Right lobe of liver (tissue), 4 donors: ENCODE results near the gene SUPT5H.

Experiments
- POLR2A ChIP-seq: fragments of 450-650 bp; IDR thresholded peaks from one replicate; pipeline ENCODE4 v1.6.1; 2017; ENCODE audit warnings: antibody characterized with exemption, mild to moderate bottlenecking
- TF ChIP-seq, protein P1 (sequence below), 4 donors: fragments of 200-600 bp in 3 of 4; fragments of 450-650 bp in 1 of 4; IDR thresholded peaks; one replicate each; pipeline versions ENCODE4 v1.5.1 to v1.8.0; 2016 to 2022; ENCODE audit warnings: antibody characterized with exemption in 4 of 4, mild to moderate bottlenecking in 2 of 4
- donor health status: DM: no; HTN: no; CAD: no.
- donor health status: DM: no; HTN: no; CAD: no.
- donor health status: DM: no; HTN: yes; CAD: no.

DNA sequence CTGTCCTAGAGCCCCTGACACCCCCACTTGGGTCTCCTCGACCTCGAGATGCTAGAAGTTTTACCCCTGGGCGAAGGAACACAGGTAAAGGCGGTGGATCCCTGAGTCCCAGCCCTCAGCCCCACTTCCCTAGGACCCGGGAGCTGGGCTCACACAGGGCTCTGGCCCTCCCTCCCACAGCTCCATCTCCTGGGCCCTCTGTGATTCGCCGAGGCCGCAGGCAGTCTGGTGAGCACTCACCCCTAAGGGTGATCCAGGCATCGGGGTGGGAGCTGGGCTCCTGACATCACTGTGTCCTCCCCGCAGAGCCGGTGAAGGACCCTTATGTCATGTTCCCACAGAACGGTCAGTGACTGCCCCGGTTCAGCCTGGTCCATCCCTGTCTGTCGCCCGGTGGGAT lies 24.6 kb upstream of the SUPT5H start:
- TF ChIP-seq, protein P1, sequence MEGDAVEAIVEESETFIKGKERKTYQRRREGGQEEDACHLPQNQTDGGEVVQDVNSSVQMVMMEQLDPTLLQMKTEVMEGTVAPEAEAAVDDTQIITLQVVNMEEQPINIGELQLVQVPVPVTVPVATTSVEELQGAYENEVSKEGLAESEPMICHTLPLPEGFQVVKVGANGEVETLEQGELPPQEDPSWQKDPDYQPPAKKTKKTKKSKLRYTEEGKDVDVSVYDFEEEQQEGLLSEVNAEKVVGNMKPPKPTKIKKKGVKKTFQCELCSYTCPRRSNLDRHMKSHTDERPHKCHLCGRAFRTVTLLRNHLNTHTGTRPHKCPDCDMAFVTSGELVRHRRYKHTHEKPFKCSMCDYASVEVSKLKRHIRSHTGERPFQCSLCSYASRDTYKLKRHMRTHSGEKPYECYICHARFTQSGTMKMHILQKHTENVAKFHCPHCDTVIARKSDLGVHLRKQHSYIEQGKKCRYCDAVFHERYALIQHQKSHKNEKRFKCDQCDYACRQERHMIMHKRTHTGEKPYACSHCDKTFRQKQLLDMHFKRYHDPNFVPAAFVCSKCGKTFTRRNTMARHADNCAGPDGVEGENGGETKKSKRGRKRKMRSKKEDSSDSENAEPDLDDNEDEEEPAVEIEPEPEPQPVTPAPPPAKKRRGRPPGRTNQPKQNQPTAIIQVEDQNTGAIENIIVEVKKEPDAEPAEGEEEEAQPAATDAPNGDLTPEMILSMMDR (IDR thresholded peaks at IDR 0.05): no peak
- TF ChIP-seq POLR2A: no peak
